HG02938 (cell line): Measurements from ENCODE around the gene GSTA2.
"Not testable (repeated sequence)": the region's sequence is repeated elsewhere in the genome, so short reads cannot be mapped to it uniquely, and the experiment has no call there.

ENCODE experiments used
- ATAC-seq: cut with Tn5 transposase; IDR thresholded peaks from one replicate; pipeline ENCODE4 v1.9.1; 2021; ENCODE audit warnings: mild to moderate bottlenecking, moderate library complexity; ENCODE audit not compliant: unreplicated experiment

The GSTA2 gene

DNA sequence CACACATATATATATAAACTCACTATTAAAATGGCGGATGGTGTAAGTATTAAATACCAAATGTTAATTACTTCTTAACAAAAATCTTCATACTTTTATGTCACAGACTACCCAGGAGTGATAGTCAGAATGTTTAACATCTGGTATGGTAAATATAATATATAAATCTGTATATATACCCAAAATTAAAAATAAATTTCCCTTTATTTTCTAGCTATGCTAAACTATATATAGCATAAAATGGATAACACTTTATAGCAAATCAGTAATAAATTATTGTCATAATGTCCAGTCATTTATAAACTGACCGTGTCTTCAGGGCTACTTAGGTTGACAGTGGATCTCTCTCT is 37.1 kb downstream of the GSTA2 start:
- ATAC-seq: no peak

DNA sequence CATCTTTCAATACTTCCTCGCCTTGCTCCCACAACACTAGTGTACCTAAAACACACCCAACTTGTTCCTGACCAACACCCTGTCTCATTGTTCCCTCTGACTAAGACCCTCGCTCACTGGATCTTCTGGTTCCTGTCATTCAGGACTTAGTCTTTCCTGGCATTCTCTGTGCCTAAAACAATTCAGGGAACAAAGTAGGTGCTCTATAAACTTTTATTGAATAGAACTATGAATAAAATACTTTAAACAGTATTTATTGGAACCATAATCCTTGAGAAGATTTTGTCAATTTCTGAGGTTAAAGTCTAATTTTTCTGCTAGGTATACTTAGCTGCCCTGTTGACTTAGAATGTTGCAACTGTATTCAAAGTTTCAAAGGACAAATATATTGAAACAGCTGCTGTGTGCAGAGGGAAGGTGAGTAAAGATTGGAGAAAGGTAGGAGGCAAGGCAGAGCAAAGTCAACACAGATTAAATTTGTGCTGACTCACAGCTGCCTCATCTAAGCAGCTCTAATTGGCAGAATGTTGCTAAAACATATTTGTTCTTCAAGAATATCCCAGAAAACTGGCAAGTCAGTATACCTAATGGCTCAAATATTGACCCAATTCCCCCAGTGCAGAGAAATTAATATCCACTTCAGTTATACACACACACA is 37.6 kb downstream of the GSTA2 start:
- ATAC-seq: no peak

DNA sequence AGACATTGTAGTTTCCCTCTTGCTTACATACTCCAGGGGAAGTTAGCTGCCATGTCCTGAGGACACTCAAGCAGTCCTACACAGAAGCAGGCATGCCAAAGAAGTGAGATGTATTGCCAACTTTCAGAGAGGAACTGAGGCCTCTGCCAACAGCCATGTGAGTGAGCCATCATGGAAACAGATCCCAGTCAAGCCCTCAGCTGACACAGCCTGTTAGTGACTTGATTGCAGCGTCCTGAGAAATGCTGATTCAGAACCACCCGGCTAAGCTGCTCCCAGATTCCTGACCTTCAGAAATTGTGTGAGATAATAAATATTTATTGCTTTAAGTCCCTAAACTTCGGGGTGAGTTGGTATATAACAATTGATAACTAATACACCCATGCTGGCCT is 38.1 kb downstream of the GSTA2 start:
- no peak for ATAC-seq

DNA sequence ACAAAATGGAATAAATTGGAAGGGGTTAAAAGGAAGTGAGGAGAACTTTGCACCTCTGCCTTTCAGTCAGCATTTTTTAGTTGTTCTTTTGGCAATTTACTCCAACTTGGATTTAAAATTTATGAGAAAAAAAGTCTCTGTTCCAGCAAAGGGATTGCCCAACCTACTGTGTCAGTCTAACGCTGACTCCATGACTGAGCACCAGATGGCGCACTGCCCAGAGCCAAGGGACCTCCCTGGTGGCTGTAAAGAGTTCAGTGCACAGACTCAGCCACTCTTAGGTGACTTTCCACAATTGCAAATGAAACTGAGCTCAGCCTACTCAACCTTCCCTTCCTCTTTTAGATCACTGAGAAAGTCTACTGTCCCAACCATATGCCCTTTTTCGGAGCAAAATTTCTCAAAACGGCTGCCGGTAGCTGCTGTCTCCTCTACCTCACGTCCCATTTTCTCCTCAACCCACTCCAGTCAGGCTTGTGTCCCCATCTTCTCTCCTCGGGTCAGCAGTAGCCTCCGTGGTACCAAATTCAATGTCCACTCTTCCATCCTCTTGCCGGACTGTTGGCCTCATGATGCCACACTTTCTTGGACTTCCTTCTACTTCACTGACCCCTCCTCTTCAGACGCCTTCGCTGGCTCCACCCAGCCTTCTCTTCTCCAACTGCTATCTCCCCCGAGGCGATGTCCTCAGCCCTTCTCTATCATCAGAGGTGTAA is 38.7 kb downstream of the GSTA2 start:
- ATAC-seq: peak; percentile 95

DNA sequence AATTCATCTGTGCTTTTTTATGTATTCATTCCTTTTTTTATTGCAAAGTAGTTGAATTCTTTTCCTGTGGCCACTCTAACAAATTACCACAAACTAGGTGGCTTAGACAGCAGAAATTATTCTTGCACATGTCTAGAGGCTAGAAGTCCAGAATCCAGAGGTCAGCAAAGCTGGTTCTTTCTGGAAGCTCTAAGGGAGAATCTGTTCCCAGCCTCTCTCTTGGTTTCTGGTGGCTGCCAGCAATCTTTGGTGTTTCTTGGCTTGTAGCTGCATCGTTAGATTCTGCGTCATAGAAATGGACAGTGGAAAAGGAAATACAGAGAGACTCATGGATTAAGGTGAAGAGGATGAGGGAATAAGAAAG is 39.3 kb downstream of the GSTA2 start:
- no peak for ATAC-seq

DNA sequence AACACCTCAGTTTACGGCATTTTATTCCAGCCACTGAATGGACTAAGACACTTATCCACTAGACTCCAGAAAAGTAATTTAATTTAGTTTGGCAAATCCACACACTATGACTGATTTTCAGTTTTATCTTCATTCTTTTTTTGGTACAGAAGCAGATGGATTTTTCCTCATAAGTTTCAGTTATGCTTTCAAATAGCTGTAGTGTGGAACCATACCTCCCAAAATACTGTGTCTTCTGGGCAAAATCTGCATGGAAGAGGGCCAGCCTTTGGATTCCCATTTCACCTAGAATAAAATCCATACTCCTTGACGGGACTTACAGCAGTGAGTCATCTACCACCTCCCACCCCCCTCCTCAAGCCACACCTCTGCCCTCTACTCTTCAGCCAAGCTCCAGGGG is 43.0 kb downstream of the GSTA2 start:
- ATAC-seq: no peak

DNA sequence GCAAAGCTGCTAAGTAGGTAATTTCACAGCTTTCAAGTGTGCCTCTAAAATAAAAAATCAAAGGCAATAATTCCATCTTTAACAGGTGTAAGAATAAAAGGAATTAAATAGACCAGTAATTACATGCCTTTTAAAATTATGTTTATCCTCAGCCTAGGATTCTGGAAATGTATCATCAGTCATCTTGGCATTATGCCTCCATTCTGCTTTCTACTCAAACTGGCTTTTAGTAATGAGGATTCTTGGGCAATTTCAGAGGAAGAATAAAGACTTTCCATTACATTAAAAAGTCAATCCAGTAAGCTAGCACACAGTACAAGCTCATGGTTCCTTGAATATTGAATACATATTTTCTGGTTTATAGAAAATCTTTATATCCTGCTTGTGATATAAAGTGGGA is 44.7 kb downstream of the GSTA2 start:
- no peak for ATAC-seq

DNA sequence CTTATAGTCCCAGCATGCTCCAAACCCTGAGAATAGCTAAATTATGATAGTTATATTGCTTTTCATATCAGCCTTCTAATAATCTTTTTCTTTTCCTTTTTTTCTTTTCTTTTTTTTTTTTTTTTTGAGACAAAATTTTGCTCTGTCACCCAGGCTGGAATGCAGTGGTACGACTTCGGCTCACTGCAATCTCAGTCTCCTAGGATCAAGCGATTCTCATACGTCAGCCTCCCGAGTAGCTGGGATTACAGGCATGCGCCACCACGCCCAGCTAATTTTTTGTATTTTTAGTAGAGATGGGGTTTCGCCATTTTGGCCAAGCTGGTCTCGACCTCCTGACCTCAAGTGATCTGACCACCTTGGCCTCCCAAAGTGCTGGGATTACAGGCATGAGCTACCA is 48.5 kb downstream of the GSTA2 start:
- ATAC-seq: not testable (repeated sequence)

DNA sequence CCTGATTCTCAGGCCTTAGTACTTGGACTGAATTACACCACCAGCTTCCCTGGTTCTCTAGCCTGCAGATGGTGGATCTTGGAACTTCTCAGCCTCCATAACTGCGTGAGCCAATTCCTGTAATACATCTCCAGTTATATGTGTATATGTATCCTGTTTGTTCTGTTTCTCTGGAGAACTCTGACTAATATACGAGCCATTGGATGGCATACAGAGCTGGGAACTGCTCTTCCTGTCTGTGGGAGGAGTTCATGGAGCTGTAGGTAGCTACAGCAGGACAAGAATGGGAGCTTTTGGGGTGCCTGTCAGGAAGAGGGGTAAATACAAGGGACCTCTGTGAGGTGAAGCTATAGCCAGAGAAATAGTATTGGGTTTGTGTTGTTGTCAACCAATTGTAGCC is 51.1 kb downstream of the GSTA2 start:
- ATAC-seq: no peak

DNA sequence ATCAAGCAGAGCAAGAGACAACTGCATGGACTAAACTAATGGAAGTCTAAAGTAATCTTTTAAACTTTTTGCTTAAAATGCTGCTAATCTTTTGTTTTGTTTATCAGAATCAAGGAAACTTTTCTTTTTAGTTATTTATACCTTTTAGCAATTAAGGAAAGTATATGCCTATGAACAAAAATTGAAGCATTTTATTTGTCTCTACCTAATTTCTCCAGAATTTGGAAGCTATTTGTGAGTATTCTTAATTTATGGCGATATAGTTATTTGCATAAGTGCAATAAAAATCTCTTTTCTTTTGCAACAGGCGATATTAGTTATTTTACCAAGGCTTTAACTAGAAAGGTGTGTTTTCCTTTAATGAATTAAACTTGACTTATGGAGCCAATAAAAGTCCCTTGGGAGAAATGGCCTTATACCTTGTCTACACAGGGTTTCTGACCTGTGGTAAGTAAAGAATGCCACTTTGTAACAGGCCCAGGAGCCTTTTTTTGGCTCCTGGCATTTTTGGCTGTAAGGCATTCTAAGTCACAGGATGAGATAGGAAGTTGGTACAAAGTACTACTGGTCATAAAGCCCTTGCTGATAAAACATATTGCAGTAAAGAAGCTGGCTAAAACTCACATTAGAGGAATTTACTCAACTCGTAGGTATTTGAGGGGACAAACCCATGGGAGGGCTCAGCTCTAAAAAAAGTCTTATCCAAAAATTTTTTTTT is 55.2 kb downstream of the GSTA2 start:
- ATAC-seq: no peak

DNA sequence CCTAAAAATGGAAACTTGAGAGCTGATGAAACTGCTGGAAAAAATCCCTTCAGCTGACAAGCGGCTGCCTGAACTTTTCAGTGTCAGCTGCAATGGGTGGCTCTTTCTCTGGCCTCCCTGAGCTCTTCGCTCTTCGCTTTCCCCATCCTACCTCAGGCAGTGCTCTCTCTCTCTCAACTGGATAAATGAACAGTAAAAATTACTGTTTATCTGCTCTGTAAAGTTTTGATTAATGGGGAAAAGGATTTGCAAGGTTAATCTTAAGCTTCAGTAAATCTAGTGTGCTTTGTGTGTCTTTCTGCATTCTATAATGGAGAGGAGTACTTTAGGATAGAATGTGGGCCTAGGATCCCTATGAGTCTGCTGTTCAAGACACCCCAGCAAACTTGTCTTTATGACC is 57.3 kb downstream of the GSTA2 start:
- no peak for ATAC-seq

DNA sequence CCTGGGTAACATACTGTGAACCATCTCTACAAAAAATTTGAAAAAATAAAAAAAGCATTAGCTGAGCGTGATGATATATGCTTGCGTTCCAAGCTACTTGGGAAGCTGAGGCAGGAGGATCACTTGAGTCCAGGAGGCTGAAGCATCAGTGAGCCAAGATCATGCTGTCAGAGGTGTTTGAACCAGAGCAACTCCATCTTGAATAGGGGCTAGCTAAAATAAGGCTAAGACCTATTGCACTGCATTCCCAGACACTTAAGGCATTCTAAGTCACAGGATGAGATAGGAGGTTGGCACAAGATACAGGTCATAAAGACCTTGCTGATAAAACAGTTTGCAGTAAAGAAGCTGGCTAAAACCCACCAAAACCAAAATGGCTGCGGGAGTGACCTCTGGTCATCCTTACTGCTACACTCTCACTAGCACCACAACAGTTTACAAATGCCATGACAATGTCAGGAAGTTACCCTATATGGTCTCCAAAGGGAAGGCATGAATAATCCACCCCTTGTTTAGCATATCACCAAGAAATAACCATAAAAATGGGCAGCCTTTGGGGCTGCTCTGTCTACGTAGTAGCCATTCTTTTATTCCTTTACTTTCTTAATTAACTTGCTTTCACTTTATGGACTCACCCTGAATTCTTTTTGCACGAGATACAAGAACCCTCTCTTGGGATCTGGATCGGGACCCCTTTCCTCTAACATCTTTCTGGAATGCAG is 58.3 kb downstream of the GSTA2 start:
- not testable (repeated sequence) for ATAC-seq

DNA sequence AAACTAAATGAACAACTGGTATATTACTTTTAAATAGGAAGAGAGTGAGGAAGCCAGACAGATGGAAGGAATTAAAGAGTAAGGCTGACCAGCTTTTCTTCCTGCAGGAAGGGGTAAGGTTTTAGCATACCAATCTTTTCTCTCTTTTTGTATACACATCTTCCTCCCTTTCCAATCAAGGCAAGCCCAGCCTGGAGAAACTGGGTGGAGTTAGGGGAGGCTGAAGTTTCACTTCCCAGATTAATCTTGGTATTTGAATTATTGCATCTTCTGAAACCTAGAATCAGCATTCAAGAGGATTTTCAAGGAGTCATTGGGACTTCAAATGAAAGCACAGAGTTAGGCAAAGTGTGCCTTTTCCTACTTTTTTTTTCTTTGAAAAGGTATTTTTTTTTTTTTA is 59.2 kb downstream of the GSTA2 start:
- no peak for ATAC-seq
